ENCODE results near the gene KAZN. TPM values are rescaled to one million over a fixed set of nuclear protein-coding genes. Genes with fewer than 3 reads are reported as not detected.

KAZN gene
- total RNA-seq, 1 donor from 2014 or later: 5.7 TPM

DNA sequence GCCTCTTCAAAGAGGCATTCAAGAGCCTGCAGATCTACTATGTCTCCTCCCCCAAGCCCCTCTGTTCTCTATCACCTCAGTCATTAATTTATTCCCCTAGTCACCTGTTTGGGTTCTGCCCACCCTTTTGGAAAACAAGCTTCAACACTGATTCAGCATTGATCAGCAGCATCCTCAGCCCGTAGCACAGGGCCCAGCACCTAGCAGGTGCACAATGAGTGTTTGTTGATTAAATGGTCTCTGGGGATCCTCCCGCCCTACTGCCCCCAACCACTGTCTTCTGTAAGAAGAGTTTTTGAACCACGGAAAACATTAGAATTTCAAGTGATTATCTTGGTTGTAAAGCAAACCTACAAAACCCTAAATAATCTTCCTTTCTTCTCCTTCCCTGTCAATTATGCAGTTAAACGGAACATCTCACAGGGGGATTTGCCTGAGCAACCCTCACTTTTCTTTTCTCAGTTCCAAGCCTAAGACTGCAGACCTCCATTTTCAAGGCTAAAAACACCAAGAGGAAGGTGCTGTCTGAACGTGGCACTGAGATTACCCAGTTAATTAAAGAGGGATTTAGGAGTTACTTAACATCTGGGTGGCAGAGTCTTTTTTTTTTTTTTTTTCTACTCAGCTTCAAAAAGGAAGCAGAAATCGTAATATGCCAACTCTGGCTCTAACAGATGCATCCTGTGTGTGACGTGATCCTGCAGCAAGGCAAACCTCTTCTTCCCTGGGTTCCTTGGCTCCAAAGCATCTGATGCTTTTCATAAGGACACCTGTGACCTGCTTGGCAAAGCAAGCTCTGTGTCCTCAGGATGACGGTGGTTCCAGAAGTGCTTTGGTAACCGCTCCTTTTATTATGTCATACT lies 163.0 kb downstream of the KAZN start:
- no peak for DNase-seq (ENCODE audit: low read depth)
- TF ChIP-seq, protein P1, sequence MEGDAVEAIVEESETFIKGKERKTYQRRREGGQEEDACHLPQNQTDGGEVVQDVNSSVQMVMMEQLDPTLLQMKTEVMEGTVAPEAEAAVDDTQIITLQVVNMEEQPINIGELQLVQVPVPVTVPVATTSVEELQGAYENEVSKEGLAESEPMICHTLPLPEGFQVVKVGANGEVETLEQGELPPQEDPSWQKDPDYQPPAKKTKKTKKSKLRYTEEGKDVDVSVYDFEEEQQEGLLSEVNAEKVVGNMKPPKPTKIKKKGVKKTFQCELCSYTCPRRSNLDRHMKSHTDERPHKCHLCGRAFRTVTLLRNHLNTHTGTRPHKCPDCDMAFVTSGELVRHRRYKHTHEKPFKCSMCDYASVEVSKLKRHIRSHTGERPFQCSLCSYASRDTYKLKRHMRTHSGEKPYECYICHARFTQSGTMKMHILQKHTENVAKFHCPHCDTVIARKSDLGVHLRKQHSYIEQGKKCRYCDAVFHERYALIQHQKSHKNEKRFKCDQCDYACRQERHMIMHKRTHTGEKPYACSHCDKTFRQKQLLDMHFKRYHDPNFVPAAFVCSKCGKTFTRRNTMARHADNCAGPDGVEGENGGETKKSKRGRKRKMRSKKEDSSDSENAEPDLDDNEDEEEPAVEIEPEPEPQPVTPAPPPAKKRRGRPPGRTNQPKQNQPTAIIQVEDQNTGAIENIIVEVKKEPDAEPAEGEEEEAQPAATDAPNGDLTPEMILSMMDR (conservative IDR thresholded peaks at IDR 0.05; ENCODE audit: low read depth, low read length): no peak
- H3K4me3 ChIP-seq (ENCODE audit: low read depth, low read length): no peak overlapping the region

GRCh38 chr1:14763977-14764376 lies 165.5 kb downstream of the KAZN start:
- TF ChIP-seq, protein P1 (conservative IDR thresholded peaks at IDR 0.05; ENCODE audit: low read depth, low read length): no peak
- DNase-seq (ENCODE audit: low read depth): no peak
- no peak overlapping the region for H3K4me3 ChIP-seq (ENCODE audit: low read depth, low read length)

DNA sequence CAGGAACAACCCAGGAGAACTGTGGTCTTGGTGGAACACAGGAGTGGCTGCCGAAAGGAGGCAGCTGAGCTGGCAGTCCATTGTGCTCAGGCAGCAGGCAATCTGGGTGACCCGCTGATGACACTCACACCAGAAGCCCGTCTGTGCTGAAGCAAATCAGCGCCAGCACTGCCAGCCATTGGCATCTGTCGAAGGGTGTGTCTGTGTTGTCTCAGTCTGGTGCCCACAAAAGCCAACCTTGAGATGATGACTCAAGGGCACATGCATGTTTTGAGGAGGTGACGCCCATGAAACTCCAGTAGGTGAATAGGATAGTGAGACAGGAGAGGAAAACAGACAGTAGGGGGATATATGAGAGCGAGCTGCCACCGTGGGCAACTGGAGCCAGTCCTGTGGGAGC lies 167.3 kb downstream of the KAZN start:
- TF ChIP-seq, protein P1 (conservative IDR thresholded peaks at IDR 0.05; ENCODE audit: low read depth, low read length): no peak
- no peak overlapping the region for H3K4me3 ChIP-seq (ENCODE audit: low read depth, low read length)
- no peak for DNase-seq (ENCODE audit: low read depth)

GRCh38 chr1:14767075-14767474 lies 168.6 kb downstream of the KAZN start:
- TF ChIP-seq, protein P1 (conservative IDR thresholded peaks at IDR 0.05; ENCODE audit: low read depth, low read length): no peak
- no peak overlapping the region for H3K4me3 ChIP-seq (ENCODE audit: low read depth, low read length)
- DNase-seq (ENCODE audit: low read depth): no peak

DNA sequence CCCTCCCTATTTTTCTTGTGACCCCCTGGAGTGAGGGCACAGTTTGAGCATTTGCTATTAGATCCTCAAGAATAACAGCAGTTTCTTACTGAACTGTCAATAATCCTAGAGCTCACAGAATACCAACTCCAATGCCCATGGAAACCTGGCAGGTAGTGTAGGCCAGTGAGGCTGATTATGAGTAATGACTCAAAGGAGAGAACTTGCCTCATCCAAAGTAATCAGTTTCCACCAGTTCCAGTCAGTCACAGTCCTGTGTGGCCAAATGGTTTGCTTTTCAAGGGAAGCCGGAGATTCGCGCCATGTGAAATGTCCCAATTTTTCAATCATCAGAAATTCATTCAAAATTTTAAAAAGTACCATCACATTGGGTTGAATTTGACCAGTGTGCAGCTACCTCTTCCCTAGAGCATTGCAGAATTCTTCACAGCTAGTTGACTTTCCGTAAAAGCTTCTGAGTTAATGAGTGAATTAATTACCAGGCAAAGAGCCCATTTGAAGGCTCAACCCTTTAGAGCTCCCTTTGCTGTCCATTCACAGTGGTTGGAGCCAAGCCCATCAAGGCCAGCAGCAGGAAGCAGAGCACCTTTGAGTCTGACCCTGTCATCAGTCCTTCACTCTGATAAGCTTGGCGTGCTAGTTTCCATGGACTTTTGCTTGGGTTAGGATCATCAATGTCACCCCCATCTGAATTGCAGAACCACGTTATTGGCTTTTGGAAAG lies 170.3 kb downstream of the KAZN start:
- H3K4me3 ChIP-seq (ENCODE audit: low read depth, low read length): no peak overlapping the region
- DNase-seq (ENCODE audit: low read depth): peak; percentile 61
- TF ChIP-seq, protein P1 (conservative IDR thresholded peaks at IDR 0.05; ENCODE audit: low read depth, low read length): no peak

DNA sequence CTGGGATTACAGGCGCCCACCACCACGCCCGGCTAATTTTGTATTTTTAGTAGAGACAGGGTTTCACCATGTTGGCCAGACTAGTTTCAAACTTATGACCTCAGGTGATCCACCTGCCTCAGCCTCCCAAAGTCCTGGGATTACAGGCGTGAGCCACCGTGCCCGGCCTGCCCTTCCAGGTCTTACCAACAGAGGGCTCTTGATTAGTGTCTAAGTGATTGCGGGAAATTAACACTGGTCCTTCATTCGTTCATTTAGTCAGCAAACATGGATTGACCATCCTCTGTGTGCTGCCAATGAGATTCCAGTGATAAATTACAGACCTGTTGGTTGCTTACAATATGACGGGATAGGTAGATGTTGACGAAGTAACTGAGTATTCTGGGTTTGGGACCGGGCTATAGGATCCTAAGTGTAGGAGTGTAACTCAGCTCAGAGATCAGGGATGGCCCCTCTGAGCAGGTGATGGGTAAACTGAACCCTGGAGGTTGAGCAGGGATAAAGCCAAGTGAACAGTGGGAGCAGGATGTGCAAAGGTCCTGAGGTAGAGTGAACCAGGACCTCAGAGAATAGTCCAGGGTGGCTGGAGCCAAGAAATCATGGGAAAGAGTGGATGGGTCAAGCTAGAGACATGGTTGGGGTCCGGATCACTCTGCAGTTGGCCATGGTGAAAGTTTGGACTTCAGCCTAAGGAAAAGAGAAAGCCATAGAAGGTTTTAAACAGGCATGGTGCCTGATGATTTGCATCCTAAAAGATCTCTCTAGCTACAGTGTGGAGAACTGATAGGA lies 171.2 kb downstream of the KAZN start:
- TF ChIP-seq, protein P1 (conservative IDR thresholded peaks at IDR 0.05; ENCODE audit: low read depth, low read length): peak; percentile 27
- H3K4me3 ChIP-seq (ENCODE audit: low read depth, low read length): no peak overlapping the region
- DNase-seq (ENCODE audit: low read depth): no peak

Measured in epithelial cell of proximal tubule (primary cell).